ENCODE measurements around the gene GJD4. TPM values are rescaled to one million over a fixed set of nuclear protein-coding genes. Genes with fewer than 3 reads are reported as not detected.

Gene GJD4
- total and polyA plus RNA-seq, 2 donors (not counting 3 experiments of a cell fraction or from before 2014, with no cell fraction given) = not detected

- POLR2A ChIA-PET = no interaction called here
- dilution Hi-C loops (cut with MboI; ENCODE audit: extremely low pct_ligation_motif_present, low sequenced_read_pairs) = no loop called here
Measured at GRCh38 chr10:35581655-35582054, 23.5 kb upstream of the GJD4 start.

DNA sequence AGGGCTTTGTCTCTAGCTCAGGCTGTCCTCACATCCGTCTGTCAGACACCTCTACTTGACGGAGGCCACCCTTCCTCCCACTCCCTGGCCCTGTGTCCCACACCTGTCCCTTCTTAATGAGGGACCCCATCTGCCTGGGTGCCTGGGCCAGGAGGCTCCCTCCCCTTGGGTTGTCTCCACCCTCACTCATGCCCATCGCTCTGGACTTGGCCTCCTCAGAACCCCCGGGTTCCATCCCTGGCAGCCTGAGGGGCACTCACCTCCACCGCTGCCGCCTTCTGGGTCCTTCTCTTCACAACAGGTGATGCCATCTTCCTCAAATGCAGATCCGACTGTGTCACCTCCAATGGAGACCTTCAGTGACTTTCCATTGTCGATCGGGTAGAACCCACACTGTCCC, 20.2 kb upstream of the GJD4 start:
- no peak overlapping the region for H3K4me2 ChIP-seq (ENCODE audit: insufficient read depth, low read length)
- no peaks in the 10 kb centered on the region for H3K4me1 ChIP-seq (ENCODE audit: control insufficient read depth, extremely low read depth, insufficient read depth, low read length)
- H3K9me1 ChIP-seq (replicated peaks; ENCODE audit: control insufficient read depth, extremely low read depth, insufficient read depth, low read length) = no peaks in the 10 kb centered on the region
- H3K4me3 ChIP-seq (replicated peaks in 1 of 3; ENCODE audit: insufficient read depth in 1 of 3, low read depth in 1 of 3, low read length in 3 of 3) = no peak overlapping the region
- H3K9me3 ChIP-seq (replicated peaks; ENCODE audit: control insufficient read depth, insufficient read depth, low read length) = no peaks in the 10 kb centered on the region
- ChIA-PET CTCF (interaction anchor here (1.3 kb wide), 1 partner anchor 13 kb away, joined by 4 read pairs; no protein-coding TSS in a partner anchor), POLR2A (no interaction called here)
- no peaks in the 10 kb centered on the region for H3K36me3 ChIP-seq (ENCODE audit: control insufficient read depth in 2 of 2, extremely low read depth in 1 of 2, insufficient read depth in 2 of 2, low read length in 2 of 2)
- no peak for FAIRE-seq
- no peak overlapping the region for H2AFZ ChIP-seq (ENCODE audit: low read depth, low read length)
- intact Hi-C loops (cut with micrococcal nuclease) (no loop called here), dilution Hi-C loops (cut with MboI; ENCODE audit: extremely low pct_ligation_motif_present, low sequenced_read_pairs) (no loop called here)
- H3K79me2 ChIP-seq (ENCODE audit: control insufficient read depth, insufficient read depth, low read length) = no peaks in the 10 kb centered on the region
- no peak overlapping the region for H3K27ac ChIP-seq (ENCODE audit: insufficient read depth, low read depth, low read length)
- no TSS peak for BruUV-seq (replicated peaks)
- no peak for TF ChIP-seq POLR2AphosphoS5 (IDR thresholded peaks at IDR 0.05; ENCODE audit: insufficient read depth, low read depth, low read length)
- no peak for TF ChIP-seq MYC (IDR thresholded peaks at IDR 0.05; ENCODE audit: low read depth, low read length)
- TF ChIP-seq EZH2 (IDR thresholded peaks at IDR 0.05; ENCODE audit: borderline replicate concordance, low read depth, low read length, severe bottlenecking) = no peak
- no peak for TF ChIP-seq POLR2A (IDR thresholded peaks at IDR 0.05; ENCODE audit: low read depth, low read length)
- no peak for TF ChIP-seq JUN (IDR thresholded peaks at IDR 0.05; ENCODE audit: borderline replicate concordance, insufficient read depth, insufficient read length, low read depth)
- TF ChIP-seq FOS (IDR thresholded peaks at IDR 0.05; ENCODE audit: borderline replicate concordance, insufficient read depth, low read length) = no peak
- no peak for TF ChIP-seq GATA2 (IDR thresholded peaks at IDR 0.05; ENCODE audit: insufficient read depth, insufficient read length, low read depth, low read length)
- no peak for TF ChIP-seq CTCF (IDR thresholded peaks at IDR 0.05; ENCODE audit: extremely low read depth in 1 of 2, insufficient read depth in 1 of 2, low read depth in 1 of 2, low read length in 2 of 2)
- TF ChIP-seq, protein P1, sequence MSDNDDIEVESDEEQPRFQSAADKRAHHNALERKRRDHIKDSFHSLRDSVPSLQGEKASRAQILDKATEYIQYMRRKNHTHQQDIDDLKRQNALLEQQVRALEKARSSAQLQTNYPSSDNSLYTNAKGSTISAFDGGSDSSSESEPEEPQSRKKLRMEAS (IDR thresholded peaks at IDR 0.05; ENCODE audit: insufficient read depth, insufficient read length) = no peak
- no peak for DNase-seq (ENCODE audit: low read depth, low spot score)
- H3K27me3 ChIP-seq (ENCODE audit: control insufficient read depth in 2 of 2, insufficient read depth in 2 of 2, low read length in 2 of 2) = peaks cover 0 to 8% of the 10 kb centered on the region in 2 experiments
- no peak overlapping the region for H3K9ac ChIP-seq (replicated peaks; ENCODE audit: extremely low read depth, insufficient read depth, low read length)
- no peaks in the 10 kb centered on the region for H4K20me1 ChIP-seq (replicated peaks; ENCODE audit: control insufficient read depth, extremely low read depth, insufficient read depth, low read length)

More at GRCh38 chr10:35581655-35582054, 23.5 kb upstream of the GJD4 start:
- Histone ChIP-seq H3K36me3 (ENCODE audit: control insufficient read depth in 2 of 2, extremely low read depth in 1 of 2, insufficient read depth in 2 of 2, low read length in 2 of 2) (no peaks in the 10 kb centered on the region), H3K9me1 (replicated peaks; ENCODE audit: control insufficient read depth, extremely low read depth, insufficient read depth, low read length) (no peaks in the 10 kb centered on the region), H3K27ac (ENCODE audit: insufficient read depth, low read depth, low read length) (no peak overlapping the region), H2AFZ (ENCODE audit: low read depth, low read length) (no peak overlapping the region), H4K20me1 (replicated peaks; ENCODE audit: control insufficient read depth, extremely low read depth, insufficient read depth, low read length) (no peaks in the 10 kb centered on the region), H3K27me3 (ENCODE audit: control insufficient read depth in 2 of 2, insufficient read depth in 2 of 2, low read length in 2 of 2) (peaks cover 0 to 2% of the 10 kb centered on the region in 2 experiments), H3K4me1 (ENCODE audit: control insufficient read depth, extremely low read depth, insufficient read depth, low read length) (peaks cover 9% of the 10 kb centered on the region), H3K9me3 (replicated peaks; ENCODE audit: control insufficient read depth, insufficient read depth, low read length) (no peaks in the 10 kb centered on the region), H3K4me3 (replicated peaks in 1 of 3; ENCODE audit: insufficient read depth in 1 of 3, low read depth in 1 of 3, low read length in 3 of 3) (no peak overlapping the region), H3K4me2 (ENCODE audit: insufficient read depth, low read length) (no peak overlapping the region), H3K79me2 (ENCODE audit: control insufficient read depth, insufficient read depth, low read length) (no peaks in the 10 kb centered on the region), H3K9ac (replicated peaks; ENCODE audit: extremely low read depth, insufficient read depth, low read length) (no peak overlapping the region)
- CTCF ChIA-PET = interaction anchor here (1.1 kb wide), 1 partner anchor 19 kb away, joined by 3 read pairs; no protein-coding TSS in a partner anchor
- FAIRE-seq (no peak), DNase-seq (ENCODE audit: low read depth, low spot score) (no peak)
- no TSS peak for BruUV-seq (replicated peaks)
- intact Hi-C loops (cut with micrococcal nuclease) = no loop called here
- no peak for TF ChIP-seq JUN (IDR thresholded peaks at IDR 0.05; ENCODE audit: borderline replicate concordance, insufficient read depth, insufficient read length, low read depth)
- no peak for TF ChIP-seq EZH2 (IDR thresholded peaks at IDR 0.05; ENCODE audit: borderline replicate concordance, low read depth, low read length, severe bottlenecking)
- TF ChIP-seq, protein P1 (IDR thresholded peaks at IDR 0.05; ENCODE audit: insufficient read depth, insufficient read length) = no peak
